HL-60 (cell line): ENCODE data around the gene LACRT.

Source experiments
- POLR2AphosphoS5 ChIP-seq: IDR thresholded peaks from 2 replicates; pipeline ENCODE4 v1.6.1; 2012; ENCODE audit warnings: low read depth
- TF ChIP-seq, protein P1 (sequence below): IDR thresholded peaks from one replicate; pipeline ENCODE4 v1.5.1; 2011; ENCODE audit warnings: low read length, control low read depth, inconsistent platforms; ENCODE audit not compliant: insufficient read depth
- TF ChIP-seq, protein P2 (sequence below): IDR thresholded peaks from 2 replicates; pipeline ENCODE4 v1.6.1; 2012; ENCODE audit warnings: low read depth; ENCODE audit not compliant: insufficient replicate concordance

DNA sequence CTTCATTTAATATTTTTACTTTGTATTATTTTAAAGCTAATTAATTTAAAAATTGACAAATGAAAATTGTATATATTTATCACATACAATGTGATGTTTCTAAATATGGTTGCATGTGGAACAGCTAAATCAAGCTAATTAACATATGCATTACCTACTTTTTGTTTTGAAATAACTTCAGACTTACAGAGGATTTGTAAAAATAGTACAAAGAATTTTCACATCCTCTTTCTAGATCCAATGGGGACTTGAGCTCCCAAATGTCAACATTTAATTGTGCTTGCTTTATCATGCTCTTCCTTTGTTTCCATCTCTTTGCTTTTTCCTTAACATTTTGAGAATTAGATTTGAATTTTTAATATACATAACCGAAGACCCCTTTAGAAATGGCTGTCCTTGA, 6.9 kb upstream of the LACRT start:
- TF ChIP-seq, protein P1, sequence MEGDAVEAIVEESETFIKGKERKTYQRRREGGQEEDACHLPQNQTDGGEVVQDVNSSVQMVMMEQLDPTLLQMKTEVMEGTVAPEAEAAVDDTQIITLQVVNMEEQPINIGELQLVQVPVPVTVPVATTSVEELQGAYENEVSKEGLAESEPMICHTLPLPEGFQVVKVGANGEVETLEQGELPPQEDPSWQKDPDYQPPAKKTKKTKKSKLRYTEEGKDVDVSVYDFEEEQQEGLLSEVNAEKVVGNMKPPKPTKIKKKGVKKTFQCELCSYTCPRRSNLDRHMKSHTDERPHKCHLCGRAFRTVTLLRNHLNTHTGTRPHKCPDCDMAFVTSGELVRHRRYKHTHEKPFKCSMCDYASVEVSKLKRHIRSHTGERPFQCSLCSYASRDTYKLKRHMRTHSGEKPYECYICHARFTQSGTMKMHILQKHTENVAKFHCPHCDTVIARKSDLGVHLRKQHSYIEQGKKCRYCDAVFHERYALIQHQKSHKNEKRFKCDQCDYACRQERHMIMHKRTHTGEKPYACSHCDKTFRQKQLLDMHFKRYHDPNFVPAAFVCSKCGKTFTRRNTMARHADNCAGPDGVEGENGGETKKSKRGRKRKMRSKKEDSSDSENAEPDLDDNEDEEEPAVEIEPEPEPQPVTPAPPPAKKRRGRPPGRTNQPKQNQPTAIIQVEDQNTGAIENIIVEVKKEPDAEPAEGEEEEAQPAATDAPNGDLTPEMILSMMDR = no peak
- TF ChIP-seq, protein P2, sequence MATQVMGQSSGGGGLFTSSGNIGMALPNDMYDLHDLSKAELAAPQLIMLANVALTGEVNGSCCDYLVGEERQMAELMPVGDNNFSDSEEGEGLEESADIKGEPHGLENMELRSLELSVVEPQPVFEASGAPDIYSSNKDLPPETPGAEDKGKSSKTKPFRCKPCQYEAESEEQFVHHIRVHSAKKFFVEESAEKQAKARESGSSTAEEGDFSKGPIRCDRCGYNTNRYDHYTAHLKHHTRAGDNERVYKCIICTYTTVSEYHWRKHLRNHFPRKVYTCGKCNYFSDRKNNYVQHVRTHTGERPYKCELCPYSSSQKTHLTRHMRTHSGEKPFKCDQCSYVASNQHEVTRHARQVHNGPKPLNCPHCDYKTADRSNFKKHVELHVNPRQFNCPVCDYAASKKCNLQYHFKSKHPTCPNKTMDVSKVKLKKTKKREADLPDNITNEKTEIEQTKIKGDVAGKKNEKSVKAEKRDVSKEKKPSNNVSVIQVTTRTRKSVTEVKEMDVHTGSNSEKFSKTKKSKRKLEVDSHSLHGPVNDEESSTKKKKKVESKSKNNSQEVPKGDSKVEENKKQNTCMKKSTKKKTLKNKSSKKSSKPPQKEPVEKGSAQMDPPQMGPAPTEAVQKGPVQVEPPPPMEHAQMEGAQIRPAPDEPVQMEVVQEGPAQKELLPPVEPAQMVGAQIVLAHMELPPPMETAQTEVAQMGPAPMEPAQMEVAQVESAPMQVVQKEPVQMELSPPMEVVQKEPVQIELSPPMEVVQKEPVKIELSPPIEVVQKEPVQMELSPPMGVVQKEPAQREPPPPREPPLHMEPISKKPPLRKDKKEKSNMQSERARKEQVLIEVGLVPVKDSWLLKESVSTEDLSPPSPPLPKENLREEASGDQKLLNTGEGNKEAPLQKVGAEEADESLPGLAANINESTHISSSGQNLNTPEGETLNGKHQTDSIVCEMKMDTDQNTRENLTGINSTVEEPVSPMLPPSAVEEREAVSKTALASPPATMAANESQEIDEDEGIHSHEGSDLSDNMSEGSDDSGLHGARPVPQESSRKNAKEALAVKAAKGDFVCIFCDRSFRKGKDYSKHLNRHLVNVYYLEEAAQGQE = no peak
- no peak for TF ChIP-seq POLR2AphosphoS5
